PFSK-1 (cell line): ENCODE data around the gene DOK5.

Source experiments
- FOXP2 ChIP-seq: optimal IDR thresholded peaks from 2 replicates; pipeline ENCODE3; 2011; ENCODE audit warnings: borderline replicate concordance, control low read depth, inconsistent platforms; ENCODE audit not compliant: insufficient read depth; ENCODE audit errors: extremely low read length, extremely low read depth
- POLR2AphosphoS5 ChIP-seq: IDR thresholded peaks from 2 replicates; pipeline ENCODE4 v1.6.1; 2012; ENCODE audit warnings: low read depth, mild to moderate bottlenecking, control low read depth, low read length, moderate library complexity
- SIN3A ChIP-seq: IDR thresholded peaks from 2 replicates; pipeline ENCODE4 v1.6.1; 2012; ENCODE audit warnings: mild to moderate bottlenecking, low read length, moderate library complexity, borderline replicate concordance; ENCODE audit not compliant: insufficient read depth
- TAF1 ChIP-seq: IDR thresholded peaks from 2 replicates; pipeline ENCODE4 v1.6.1; 2012; ENCODE audit warnings: low read length, control low read depth, borderline replicate concordance; ENCODE audit not compliant: insufficient read depth
- TF ChIP-seq, protein P1 (sequence below), 2 experiments: IDR thresholded peaks; 2 replicates each; pipeline versions ENCODE4 v1.6.1 to v1.8.0; 2011 to 2012; ENCODE audit warnings: low read depth in 2 of 2, low read length in 2 of 2, control low read depth in 1 of 2, inconsistent platforms in 1 of 2, mild to moderate bottlenecking in 1 of 2, moderate library complexity in 1 of 2; ENCODE audit not compliant: insufficient read depth in 1 of 2

The DOK5 gene

DNA sequence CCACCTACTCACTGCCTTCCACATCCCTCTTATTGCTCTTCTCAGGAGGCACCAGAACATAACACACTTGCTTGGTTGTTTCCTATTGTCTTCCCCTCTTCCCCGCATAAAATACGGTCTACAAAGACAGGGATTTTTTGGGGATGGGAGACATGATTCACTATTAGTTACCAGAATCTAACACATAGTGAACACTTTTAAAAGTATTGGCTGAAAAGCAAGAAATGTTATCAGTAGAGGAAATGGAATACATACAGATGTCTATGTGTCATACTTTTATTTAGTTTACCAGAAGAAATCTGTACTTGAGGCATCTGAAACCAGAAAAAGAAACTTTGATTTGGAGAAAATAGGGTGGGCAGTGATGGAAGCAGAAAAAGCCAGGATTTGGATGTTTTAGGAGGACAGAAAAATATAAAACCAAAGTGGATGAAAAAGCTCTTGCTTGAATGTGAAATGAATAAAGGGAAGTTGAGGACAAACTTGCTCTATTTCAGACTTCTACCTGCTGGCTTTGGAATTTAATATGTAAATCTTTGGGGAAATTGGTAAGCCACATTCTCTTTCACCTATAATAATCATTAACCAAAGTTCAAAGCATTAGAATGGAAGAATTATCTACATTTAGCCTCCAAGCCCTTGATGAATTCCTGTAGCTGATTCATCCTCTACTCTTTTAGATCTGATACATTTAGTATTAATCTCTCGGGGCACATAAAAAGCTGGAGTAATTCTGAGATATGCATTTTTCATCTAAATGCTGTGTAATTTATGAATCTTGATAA is 82.6 kb downstream of the DOK5 start:
- TF ChIP-seq, protein P1, sequence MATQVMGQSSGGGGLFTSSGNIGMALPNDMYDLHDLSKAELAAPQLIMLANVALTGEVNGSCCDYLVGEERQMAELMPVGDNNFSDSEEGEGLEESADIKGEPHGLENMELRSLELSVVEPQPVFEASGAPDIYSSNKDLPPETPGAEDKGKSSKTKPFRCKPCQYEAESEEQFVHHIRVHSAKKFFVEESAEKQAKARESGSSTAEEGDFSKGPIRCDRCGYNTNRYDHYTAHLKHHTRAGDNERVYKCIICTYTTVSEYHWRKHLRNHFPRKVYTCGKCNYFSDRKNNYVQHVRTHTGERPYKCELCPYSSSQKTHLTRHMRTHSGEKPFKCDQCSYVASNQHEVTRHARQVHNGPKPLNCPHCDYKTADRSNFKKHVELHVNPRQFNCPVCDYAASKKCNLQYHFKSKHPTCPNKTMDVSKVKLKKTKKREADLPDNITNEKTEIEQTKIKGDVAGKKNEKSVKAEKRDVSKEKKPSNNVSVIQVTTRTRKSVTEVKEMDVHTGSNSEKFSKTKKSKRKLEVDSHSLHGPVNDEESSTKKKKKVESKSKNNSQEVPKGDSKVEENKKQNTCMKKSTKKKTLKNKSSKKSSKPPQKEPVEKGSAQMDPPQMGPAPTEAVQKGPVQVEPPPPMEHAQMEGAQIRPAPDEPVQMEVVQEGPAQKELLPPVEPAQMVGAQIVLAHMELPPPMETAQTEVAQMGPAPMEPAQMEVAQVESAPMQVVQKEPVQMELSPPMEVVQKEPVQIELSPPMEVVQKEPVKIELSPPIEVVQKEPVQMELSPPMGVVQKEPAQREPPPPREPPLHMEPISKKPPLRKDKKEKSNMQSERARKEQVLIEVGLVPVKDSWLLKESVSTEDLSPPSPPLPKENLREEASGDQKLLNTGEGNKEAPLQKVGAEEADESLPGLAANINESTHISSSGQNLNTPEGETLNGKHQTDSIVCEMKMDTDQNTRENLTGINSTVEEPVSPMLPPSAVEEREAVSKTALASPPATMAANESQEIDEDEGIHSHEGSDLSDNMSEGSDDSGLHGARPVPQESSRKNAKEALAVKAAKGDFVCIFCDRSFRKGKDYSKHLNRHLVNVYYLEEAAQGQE (IDR thresholded peaks at IDR 0.05; ENCODE audit: insufficient read depth in 1 of 2, low read depth in 2 of 2, low read length in 2 of 2): no peak
- TF ChIP-seq POLR2AphosphoS5: no peak
- no peak for TF ChIP-seq SIN3A
- TF ChIP-seq TAF1: no peak
- no peak for TF ChIP-seq FOXP2

DNA sequence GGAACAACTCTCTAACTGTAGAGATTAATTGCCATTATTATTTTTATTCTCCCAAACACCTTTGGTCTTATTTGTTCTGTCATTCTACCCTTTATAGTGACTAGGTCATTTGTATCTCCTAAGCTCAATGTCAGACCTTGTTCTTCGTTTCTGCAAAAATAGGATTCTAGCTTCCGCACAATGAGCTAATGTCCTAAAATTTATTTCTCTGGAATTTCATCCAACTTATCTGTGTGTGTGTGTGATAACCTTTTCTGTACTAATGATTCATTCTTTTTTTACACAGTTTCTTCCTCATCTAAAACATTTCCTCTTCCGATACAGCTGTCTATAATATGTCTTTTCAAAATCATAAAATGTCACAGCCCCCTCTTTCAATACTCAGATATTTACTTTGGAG is 84.5 kb downstream of the DOK5 start:
- no peak for TF ChIP-seq SIN3A

DNA sequence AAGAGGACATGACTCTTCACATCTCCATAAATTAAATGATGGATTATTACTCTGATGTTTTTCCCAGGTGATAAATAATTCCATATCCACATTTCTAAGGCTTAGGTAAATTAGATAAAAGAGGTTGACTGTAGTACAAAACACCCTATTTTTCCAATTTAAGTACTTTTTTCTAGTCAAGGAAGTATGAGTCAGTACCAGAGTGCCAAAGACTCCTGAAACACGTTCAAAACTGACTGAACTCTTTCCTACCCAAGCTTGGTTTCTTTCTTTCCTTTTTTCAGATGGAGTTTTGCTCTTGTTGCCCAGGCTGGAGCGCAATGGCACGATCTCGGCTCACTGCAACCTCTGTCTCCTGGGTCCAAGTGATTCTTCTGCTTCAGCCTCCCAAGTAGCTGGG is 85.0 kb downstream of the DOK5 start:
- no peak for TF ChIP-seq FOXP2
- no peak for TF ChIP-seq SIN3A
- TF ChIP-seq POLR2AphosphoS5: no peak
- no peak for TF ChIP-seq TAF1
- TF ChIP-seq, protein P1 (IDR thresholded peaks at IDR 0.05; ENCODE audit: insufficient read depth in 1 of 2, low read depth in 2 of 2, low read length in 2 of 2): no peak

DNA sequence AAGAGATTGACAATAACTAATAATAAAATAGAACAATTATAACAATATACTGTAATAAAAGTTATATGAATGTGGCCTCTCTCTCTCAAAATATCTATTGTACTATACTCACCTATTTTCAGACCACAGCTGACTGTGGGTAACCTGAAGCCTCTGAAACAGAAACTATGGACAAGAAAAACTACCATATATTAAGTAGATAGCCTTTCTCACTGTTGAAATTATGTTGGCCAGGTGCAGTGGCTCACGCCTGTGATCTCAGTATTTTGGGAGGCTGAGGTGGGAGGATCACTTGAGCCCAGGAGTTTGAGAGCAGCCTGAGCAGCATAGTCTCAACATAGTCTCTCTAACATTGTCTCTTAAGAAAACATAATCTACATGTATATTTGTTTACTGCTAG is 89.9 kb downstream of the DOK5 start:
- TF ChIP-seq SIN3A (no peak), POLR2AphosphoS5 (no peak), FOXP2 (no peak), TAF1 (no peak)
- TF ChIP-seq, protein P1 (IDR thresholded peaks at IDR 0.05; ENCODE audit: insufficient read depth in 1 of 2, low read depth in 2 of 2, low read length in 2 of 2): no peak

DNA sequence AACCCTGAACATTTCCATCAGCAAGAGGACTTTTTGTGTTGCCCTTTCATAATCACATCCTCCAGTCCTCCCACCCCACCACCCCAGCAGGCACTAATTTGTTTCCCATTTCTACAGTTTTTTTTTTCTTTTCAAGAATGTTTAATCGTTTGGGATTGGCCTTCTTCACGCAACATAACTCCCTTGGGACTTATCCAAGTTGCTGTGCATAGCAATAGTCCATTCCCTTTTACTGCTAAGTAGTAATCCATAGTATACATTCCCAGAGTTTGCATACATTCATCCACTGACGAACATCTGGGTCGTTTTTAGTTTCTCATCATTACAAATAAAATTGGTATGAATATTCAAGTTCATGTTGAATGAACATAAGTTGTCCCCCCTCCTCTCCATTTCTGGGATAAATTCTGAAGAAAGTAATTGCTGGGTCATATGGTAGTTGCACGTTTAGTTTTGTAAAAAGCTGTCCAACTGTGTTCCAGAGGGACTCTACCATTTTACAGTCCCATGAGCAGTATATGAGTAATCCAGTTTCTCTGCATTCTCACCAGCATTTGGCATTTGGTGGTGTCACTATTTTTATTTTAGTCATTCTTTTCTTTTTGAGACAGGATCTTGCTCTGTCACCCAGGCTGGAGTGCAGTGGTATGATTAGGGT is 90.8 kb downstream of the DOK5 start:
- no peak for TF ChIP-seq TAF1
- no peak for TF ChIP-seq SIN3A

DNA sequence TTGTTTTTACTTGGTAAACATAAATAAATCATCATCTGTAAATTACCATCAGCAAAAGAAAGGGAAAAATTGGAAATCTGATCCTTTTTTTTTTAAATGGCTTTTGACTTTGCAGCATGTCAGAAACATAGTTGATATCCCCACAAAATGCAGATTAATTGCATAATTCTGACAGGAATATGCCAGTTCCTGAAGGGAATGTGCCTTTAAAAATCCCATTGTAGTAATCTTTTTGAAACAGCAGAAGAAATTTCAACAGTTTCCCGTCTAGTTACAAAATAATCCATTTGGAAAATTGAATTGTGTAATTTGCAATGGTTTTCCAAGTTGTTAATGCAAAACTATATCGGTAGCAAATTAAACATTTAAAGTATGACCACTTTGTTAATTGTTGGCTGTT is 95.2 kb downstream of the DOK5 start:
- TF ChIP-seq TAF1: no peak
- TF ChIP-seq, protein P1 (IDR thresholded peaks at IDR 0.05; ENCODE audit: insufficient read depth in 1 of 2, low read depth in 2 of 2, low read length in 2 of 2): no peak
- no peak for TF ChIP-seq SIN3A
- TF ChIP-seq FOXP2: no peak
- TF ChIP-seq POLR2AphosphoS5: no peak
